ELF-1 (cell line): ENCODE results near the gene ARPIN.
A peak's percentile ranks its signal among the peaks of the same experiment; 100 is the strongest.
"Not testable (repeated sequence)": the region's sequence is repeated elsewhere in the genome, so short reads cannot be mapped to it uniquely, and the experiment has no call there.

ENCODE experiments used
- DNase-seq: peaks from one replicate; pipeline ENCODE4 v3.0.0-alpha.2; 2016; ENCODE audit warnings: low read depth, low spot score

Gene ARPIN

GRCh38 chr15:89912674-89913396 lies at the start of gene ARPIN:
ARPIN (minus strand) TSS chr15:89912952; CDS start chr15:89912835, 117 bp downstream.
- DNase-seq = peak; percentile 74

- DNase-seq = peak; percentile 87
These were observed 45.5 kb upstream of the ARPIN start for GRCh38 chr15:89958107-89958805.

- not testable (repeated sequence) for DNase-seq
These were observed 42.8 kb upstream of the ARPIN start for GRCh38 chr15:89955449-89955998.

GRCh38 chr15:89954541-89954940 lies 41.8 kb upstream of the ARPIN start:
- DNase-seq = no peak

- DNase-seq = no peak
These were observed 36.0 kb upstream of the ARPIN start for GRCh38 chr15:89948796-89949195.

GRCh38 chr15:89947385-89947784 lies 34.6 kb upstream of the ARPIN start:
- DNase-seq = no peak

GRCh38 chr15:89946681-89947299 lies 34.0 kb upstream of the ARPIN start:
- DNase-seq = no peak

- DNase-seq = not testable (repeated sequence)
These were observed 31.0 kb upstream of the ARPIN start for GRCh38 chr15:89943721-89944120.

GRCh38 chr15:89939910-89940309 lies 27.2 kb upstream of the ARPIN start:
- no peak for DNase-seq

GRCh38 chr15:89939377-89939776 lies 26.6 kb upstream of the ARPIN start:
- DNase-seq = not testable (repeated sequence)

- DNase-seq = no peak
These were observed 24.9 kb upstream of the ARPIN start for GRCh38 chr15:89937365-89938350.

GRCh38 chr15:89936786-89937265 lies 24.1 kb upstream of the ARPIN start:
- DNase-seq = no peak

GRCh38 chr15:89936051-89936785 lies 23.5 kb upstream of the ARPIN start:
- DNase-seq = no peak

GRCh38 chr15:89932880-89933279 lies 20.1 kb upstream of the ARPIN start:
- DNase-seq = no peak

GRCh38 chr15:89928421-89928820 lies 15.7 kb upstream of the ARPIN start:
- DNase-seq = no peak

GRCh38 chr15:89926158-89926557 lies 13.4 kb upstream of the ARPIN start:
- no peak for DNase-seq

- no peak for DNase-seq
These were observed 4.8 kb upstream of the ARPIN start for GRCh38 chr15:89917442-89918101.

GRCh38 chr15:89916660-89917059 lies 3.9 kb upstream of the ARPIN start:
- no peak for DNase-seq

GRCh38 chr15:89912145-89912673 lies 543 bp downstream of the ARPIN start:
- peak; percentile 54 for DNase-seq
